ENCODE data around the gene DENND1B.

DNA sequence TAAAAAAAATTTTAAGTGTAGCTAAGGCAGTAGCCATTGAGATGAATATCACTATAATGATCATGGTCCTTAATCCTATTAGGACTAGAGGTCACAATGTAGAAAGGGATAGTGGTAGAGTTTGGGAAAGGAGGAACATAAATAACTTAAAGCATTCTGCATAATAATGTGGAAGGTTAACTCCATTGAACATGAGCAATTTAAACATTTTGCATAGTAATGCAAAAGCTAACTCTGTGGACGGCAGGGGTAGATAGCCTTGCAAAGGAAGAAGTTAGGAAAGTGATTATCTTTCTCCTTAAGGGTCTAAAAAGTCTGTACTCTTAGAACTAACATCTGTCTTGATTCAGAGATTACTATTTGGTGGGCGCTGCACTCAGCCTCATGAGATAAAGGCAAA is 39.0 kb upstream of the DENND1B start:
- TF ChIP-seq CTCF (conservative IDR thresholded peaks at IDR 0.05 in 1 of 2, IDR thresholded peaks at IDR 0.05 in 1 of 2; ENCODE audit: low read depth in 1 of 2, low read length in 2 of 2) (no peak), EZH2 (IDR thresholded peaks at IDR 0.05; ENCODE audit: low read length, missing control alignments) (no peak)

Measured in fibroblast of lung (primary cell).